ENCODE data around the gene HOATZ. TPM values are rescaled to one million over a fixed set of nuclear protein-coding genes. Genes with fewer than 3 reads are reported as not detected.

HOATZ gene
- total and polyA plus RNA-seq, 12 donors = not detected

DNA sequence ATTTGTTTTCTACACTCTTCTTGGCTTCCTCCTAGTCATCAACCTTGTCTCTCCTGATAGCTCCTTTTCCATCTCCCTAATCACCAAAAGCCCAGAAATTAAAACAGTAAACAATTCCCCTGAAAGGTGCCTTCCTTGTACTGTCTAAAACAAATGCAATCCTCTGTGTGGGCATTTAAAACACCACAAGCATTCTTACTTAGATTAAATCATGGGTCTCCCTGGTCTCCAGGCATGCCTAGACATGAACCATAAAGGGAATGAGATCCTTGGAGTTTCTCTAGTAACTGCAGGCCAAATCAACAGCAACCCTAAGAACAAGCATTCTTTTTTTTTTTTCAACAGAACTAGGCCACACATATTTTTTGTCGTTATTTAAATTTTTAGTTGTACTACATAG is 4.3 kb upstream of the HOATZ start:
- H3K27ac ChIP-seq = no peak overlapping the region
- TF ChIP-seq, protein P1, sequence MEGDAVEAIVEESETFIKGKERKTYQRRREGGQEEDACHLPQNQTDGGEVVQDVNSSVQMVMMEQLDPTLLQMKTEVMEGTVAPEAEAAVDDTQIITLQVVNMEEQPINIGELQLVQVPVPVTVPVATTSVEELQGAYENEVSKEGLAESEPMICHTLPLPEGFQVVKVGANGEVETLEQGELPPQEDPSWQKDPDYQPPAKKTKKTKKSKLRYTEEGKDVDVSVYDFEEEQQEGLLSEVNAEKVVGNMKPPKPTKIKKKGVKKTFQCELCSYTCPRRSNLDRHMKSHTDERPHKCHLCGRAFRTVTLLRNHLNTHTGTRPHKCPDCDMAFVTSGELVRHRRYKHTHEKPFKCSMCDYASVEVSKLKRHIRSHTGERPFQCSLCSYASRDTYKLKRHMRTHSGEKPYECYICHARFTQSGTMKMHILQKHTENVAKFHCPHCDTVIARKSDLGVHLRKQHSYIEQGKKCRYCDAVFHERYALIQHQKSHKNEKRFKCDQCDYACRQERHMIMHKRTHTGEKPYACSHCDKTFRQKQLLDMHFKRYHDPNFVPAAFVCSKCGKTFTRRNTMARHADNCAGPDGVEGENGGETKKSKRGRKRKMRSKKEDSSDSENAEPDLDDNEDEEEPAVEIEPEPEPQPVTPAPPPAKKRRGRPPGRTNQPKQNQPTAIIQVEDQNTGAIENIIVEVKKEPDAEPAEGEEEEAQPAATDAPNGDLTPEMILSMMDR (IDR thresholded peaks at IDR 0.05) = no peak
- no peak for TF ChIP-seq POLR2A (IDR thresholded peaks at IDR 0.05)
- H3K9me3 ChIP-seq (replicated peaks in 1 of 3) = no peaks in the 10 kb centered on the region
- H3K36me3 ChIP-seq (replicated peaks in 1 of 2) = no peaks in the 10 kb centered on the region
- DNase-seq = no peak
- 88 to 94% (median 90%) methylated on average over 1 of the region's 1 CpG for WGBS, 4 donors
- peaks cover 9% of the 10 kb centered on the region in 2 donors for H3K4me1 ChIP-seq (replicated peaks in 1 of 2)
- peaks cover 33% of the 10 kb centered on the region for H3K27me3 ChIP-seq
- intact Hi-C loops (cut with DNase I) = no loop called here
- H3K4me3 ChIP-seq = no peak overlapping the region

DNA sequence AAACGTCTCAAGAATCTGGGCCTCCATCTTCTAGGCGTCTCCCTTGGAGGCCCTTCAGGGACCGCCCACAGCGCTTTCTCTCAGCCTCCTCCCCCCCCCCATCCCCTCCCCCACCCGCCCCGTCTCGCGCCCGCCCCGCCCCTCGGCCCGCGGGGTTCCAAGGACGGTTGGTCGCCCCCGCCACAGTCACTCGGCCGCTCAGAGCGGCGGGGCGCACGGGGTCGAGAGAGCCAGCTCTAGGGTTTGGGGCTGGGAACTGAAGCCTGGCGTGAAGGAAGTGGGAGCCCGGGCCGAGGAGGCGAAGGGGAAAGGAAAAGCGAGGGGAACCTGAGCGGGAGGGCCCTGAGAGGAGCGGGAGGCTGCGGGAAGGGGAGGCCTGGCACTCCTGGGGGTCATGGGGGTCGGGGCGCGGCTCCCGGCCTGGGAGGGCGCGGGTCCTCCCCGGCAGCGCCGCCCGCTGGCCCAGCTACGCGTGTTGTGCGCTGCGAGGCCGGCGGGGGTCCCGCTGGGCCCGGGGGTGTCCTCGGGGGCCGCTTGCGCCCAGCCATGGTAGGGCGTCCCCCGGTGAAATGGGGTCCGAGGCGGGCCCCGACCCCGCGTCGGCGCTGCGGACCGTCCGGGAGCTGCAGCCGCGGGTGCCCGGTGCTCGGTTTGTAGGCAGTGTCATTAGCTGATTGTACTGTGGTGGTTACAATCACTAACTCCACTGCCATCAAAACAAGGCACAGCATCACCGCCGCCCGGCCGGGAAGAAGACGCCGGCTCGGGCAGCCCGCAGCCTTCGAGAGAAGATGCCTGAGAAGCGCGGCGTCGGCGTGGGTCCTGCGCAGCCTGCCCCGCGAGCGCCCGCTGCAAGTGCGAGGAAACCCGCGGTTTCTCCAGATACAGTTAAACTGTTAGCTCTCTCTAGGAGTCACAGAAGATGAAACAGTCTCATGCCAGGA is 2.0 kb upstream of the HOATZ start, which contains the start of gene BTG4:
Gene BTG4, minus strand, starts transcription at position 91 of the 944 bp plus-strand sequence. CDS start 13,610 bp downstream, outside the sequence.
- Histone ChIP-seq H3K9me3 (replicated peaks in 1 of 3) (no peaks in the 10 kb centered on the region), H3K27me3 (peaks cover 33% of the 10 kb centered on the region), H3K4me1 (replicated peaks in 1 of 2) (peaks cover 9% of the 10 kb centered on the region in 2 donors), H3K36me3 (replicated peaks in 1 of 2) (no peaks in the 10 kb centered on the region), H3K27ac (no peak within 1 kb of the TSS), H3K4me3 (peak within 1 kb of the TSS in 1 of 4 donors; percentile 68)
- WGBS, 4 donors = 2 to 9% (median 4%) methylated on average over 33 to 90 of the region's 90 CpGs
- DNase-seq = peak in 2 of 7 donors; percentile 4 to 19
- intact Hi-C loops (cut with DNase I) = no loop called here
- TF ChIP-seq POLR2A (IDR thresholded peaks at IDR 0.05) = no peak
- TF ChIP-seq, protein P1 (IDR thresholded peaks at IDR 0.05) = no peak

DNA sequence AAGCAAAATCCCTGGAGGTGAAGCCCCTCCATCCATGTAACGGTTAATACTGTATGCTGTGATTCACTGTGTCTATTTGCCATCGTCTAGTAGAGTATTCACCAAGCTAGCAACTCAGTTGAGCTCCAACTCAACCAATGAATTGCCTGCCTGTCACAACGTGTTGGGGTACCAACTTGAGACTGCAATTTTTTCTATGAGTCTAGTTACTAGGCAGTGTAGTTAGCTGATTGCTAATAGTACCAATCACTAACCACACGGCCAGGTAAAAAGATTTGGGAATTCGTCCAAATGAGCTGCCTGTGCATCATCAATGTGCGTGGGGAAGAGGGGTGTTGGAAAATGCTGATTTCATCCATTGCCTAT is 1.4 kb upstream of the HOATZ start:
- no peak for TF ChIP-seq POLR2A (IDR thresholded peaks at IDR 0.05)
- TF ChIP-seq, protein P1 (IDR thresholded peaks at IDR 0.05) = no peak
- peaks cover 9% of the 10 kb centered on the region in 2 donors for H3K4me1 ChIP-seq (replicated peaks in 1 of 2)
- DNase-seq = no peak
- no peaks in the 10 kb centered on the region for H3K9me3 ChIP-seq (replicated peaks in 1 of 3)
- no peak overlapping the region for H3K4me3 ChIP-seq
- peaks cover 33% of the 10 kb centered on the region for H3K27me3 ChIP-seq
- intact Hi-C loops (cut with DNase I) = no loop called here
- 33 to 41% (median 36%) methylated on average over 6 of the region's 6 CpGs for WGBS, 4 donors
- no peak overlapping the region for H3K27ac ChIP-seq
- H3K36me3 ChIP-seq (replicated peaks in 1 of 2) = no peaks in the 10 kb centered on the region

DNA sequence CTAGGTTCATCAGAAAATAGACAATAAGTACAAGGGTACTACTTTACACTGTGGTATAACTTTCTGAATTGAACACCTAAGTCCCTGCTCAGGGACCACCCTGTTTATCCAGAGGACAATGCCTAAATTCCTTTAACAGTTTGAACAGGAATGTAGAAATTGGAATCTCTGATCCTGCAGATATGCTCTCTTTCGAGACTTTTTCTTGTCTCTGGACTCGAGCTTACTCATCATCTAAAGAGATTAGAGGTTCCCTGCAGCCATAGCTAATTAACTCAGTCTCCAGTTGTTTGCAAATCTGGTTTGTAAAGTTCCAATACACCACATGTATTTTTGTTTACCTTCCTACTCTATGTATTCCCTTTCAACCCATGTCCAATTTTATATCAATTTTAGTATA is 1.0 kb downstream of the HOATZ start:
- WGBS, 4 donors = 81 to 96% (median 92%) methylated on average over 2 of the region's 2 CpGs
- TF ChIP-seq, protein P1 (IDR thresholded peaks at IDR 0.05) = no peak
- no peak for TF ChIP-seq POLR2A (IDR thresholded peaks at IDR 0.05)
- no peaks in the 10 kb centered on the region for H3K36me3 ChIP-seq (replicated peaks in 1 of 2)
- peaks cover 9% of the 10 kb centered on the region in 2 donors for H3K4me1 ChIP-seq (replicated peaks in 1 of 2)
- H3K27ac ChIP-seq = no peak overlapping the region
- H3K9me3 ChIP-seq (replicated peaks in 1 of 3) = no peaks in the 10 kb centered on the region
- intact Hi-C loops (cut with DNase I) = no loop called here
- no peak overlapping the region for H3K4me3 ChIP-seq
- peaks cover 28% of the 10 kb centered on the region for H3K27me3 ChIP-seq
- DNase-seq = no peak

Data from adrenal gland (tissue), 12 donors.